ENCODE results near the gene PAPPA2. TPM values are rescaled to one million over a fixed set of nuclear protein-coding genes. Genes with fewer than 3 reads are reported as not detected.

Gene PAPPA2
- total and polyA plus RNA-seq, 2 donors from 2014 or later = 4.9 to 93.5 TPM

DNA sequence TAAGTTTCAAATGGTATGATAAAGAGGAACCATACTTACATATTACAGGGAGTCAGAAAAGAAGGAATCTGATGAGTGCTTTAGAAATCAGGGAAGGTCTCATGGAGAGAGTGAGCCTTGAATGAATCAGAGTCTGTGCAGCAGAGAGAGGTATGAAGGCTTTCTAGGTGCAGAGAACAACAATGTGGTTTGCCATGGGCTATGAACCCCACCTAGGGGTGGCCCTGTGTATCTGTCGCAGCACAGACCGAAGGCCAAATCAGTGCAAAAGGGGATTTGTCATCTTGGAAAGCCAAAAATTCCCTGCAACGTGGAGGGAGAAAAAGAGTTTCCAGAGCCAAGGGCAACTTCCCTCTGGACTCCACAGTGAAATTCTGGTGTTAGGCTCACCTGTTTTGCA lies 3.5 kb downstream of the PAPPA2 start:
- FAIRE-seq = no peak

DNA sequence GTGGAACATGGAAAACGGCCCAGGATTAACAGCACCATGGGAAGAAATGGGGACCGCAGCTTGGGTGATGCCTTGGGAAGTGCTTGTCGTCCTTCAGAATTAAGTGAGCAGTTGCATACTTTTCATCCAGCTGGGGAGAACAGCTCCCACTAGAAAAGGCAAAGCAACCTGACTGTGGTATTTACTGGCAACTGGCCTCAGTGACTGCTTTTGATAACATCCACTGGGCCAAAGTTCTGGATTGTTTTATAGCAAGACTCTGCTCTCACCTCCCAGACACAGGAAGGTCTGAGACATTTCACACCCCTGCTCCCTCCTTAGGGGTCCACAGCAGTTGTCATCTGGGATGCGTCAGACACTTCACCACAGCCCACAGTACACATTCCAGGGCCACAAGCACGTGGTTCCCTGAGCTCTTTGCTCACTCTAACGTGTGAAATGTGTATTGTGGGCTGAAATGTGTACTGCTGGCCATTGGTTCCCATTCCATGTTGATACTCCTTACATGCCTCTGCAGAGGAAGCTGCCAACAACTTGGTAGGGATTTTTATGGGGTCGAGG lies 6.6 kb downstream of the PAPPA2 start:
- H3K9me3 ChIP-seq (ENCODE audit: control insufficient read depth in 2 of 3, insufficient read depth in 1 of 3, low read length in 3 of 3) = no peaks in the 10 kb centered on the region
- H3K36me3 ChIP-seq (ENCODE audit: control insufficient read depth in 2 of 3, insufficient read depth in 3 of 3, low read length in 3 of 3) = no peaks in the 10 kb centered on the region
- FAIRE-seq (no peak), DNase-seq (no peak)
- H3K27ac ChIP-seq (ENCODE audit: low read depth in 2 of 2, low read length in 2 of 2) = no peak overlapping the region
- no peaks in the 10 kb centered on the region for H3K27me3 ChIP-seq (ENCODE audit: control insufficient read depth, insufficient read depth, low read length)
- no peak overlapping the region for H3K4me3 ChIP-seq (ENCODE audit: low read length in 3 of 3)
- intact Hi-C loops (cut with DNase I) = no loop called here
- peaks cover 0 to 11% (median 0%) of the 10 kb centered on the region in 3 donors for H3K4me1 ChIP-seq (ENCODE audit: control insufficient read depth in 2 of 3, insufficient read depth in 2 of 3, low read depth in 1 of 3, low read length in 3 of 3)
- no peak overlapping the region for H3K9ac ChIP-seq (ENCODE audit: low read length in 3 of 3)
- TF ChIP-seq, protein P1, sequence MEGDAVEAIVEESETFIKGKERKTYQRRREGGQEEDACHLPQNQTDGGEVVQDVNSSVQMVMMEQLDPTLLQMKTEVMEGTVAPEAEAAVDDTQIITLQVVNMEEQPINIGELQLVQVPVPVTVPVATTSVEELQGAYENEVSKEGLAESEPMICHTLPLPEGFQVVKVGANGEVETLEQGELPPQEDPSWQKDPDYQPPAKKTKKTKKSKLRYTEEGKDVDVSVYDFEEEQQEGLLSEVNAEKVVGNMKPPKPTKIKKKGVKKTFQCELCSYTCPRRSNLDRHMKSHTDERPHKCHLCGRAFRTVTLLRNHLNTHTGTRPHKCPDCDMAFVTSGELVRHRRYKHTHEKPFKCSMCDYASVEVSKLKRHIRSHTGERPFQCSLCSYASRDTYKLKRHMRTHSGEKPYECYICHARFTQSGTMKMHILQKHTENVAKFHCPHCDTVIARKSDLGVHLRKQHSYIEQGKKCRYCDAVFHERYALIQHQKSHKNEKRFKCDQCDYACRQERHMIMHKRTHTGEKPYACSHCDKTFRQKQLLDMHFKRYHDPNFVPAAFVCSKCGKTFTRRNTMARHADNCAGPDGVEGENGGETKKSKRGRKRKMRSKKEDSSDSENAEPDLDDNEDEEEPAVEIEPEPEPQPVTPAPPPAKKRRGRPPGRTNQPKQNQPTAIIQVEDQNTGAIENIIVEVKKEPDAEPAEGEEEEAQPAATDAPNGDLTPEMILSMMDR (IDR thresholded peaks at IDR 0.05; ENCODE audit: borderline replicate concordance, extremely low read depth, insufficient read depth) = no peak

More for the DNA sequence above, 3.5 kb downstream of the PAPPA2 start:
- H3K27me3 ChIP-seq (ENCODE audit: control insufficient read depth, insufficient read depth, low read length) = no peaks in the 10 kb centered on the region
- intact Hi-C loops (cut with DNase I) = no loop called here
- peaks cover 0 to 7% (median 0%) of the 10 kb centered on the region in 3 donors for H3K4me1 ChIP-seq (ENCODE audit: control insufficient read depth in 2 of 3, insufficient read depth in 2 of 3, low read depth in 1 of 3, low read length in 3 of 3)
- no peak overlapping the region for H3K27ac ChIP-seq (ENCODE audit: low read depth in 2 of 2, low read length in 2 of 2)
- H3K9me3 ChIP-seq (ENCODE audit: control insufficient read depth in 2 of 3, insufficient read depth in 1 of 3, low read length in 3 of 3) = no peaks in the 10 kb centered on the region
- TF ChIP-seq, protein P1 (IDR thresholded peaks at IDR 0.05; ENCODE audit: borderline replicate concordance, extremely low read depth, insufficient read depth) = peak; percentile 48
- H3K9ac ChIP-seq (ENCODE audit: low read length in 3 of 3) = no peak overlapping the region
- no peaks in the 10 kb centered on the region for H3K36me3 ChIP-seq (ENCODE audit: control insufficient read depth in 2 of 3, insufficient read depth in 3 of 3, low read length in 3 of 3)
- no peak overlapping the region for H3K4me3 ChIP-seq (ENCODE audit: low read length in 3 of 3)
- DNase-seq = no peak

DNA sequence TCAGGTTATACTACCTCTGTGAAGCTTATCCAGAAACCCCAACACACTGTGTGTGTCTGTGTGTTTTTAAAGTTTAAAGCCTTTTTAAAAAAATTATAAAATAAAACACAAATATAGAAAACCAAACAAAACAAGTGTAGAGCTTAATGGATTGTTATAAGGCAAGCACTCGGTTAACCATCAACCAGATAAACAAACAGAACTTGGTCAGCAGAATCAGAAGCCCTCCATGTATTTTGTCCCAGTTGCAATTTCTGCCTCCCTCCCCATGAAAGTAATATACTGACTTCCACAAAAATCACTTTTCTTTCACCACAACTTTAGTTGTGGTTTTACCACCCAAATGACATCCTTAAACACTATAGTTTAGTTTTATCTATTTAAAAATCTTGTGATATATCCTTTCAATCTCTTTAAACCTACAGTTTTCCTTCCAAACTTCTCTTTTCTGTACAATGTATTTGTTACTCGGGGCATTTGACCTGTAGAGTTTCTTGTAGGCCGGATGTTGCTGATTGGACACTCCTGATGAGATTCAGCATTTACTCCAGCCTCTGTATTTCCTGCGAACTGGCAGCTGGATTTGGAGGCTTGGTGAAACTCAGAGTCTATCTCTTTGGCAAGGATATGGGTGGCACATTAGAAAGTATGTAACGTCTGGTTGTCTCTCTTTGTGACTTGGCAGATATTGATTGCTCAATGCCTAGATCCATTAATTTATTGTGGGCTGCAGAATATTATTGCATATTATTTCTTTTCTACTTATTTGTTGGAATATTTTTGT lies 8.6 kb downstream of the PAPPA2 start:
- Histone ChIP-seq H3K27me3 (ENCODE audit: control insufficient read depth, insufficient read depth, low read length) (no peaks in the 10 kb centered on the region), H3K36me3 (ENCODE audit: control insufficient read depth in 2 of 3, insufficient read depth in 3 of 3, low read length in 3 of 3) (no peaks in the 10 kb centered on the region), H3K9me3 (ENCODE audit: control insufficient read depth in 2 of 3, insufficient read depth in 1 of 3, low read length in 3 of 3) (no peaks in the 10 kb centered on the region), H3K4me3 (ENCODE audit: low read length in 3 of 3) (no peak overlapping the region), H3K9ac (ENCODE audit: low read length in 3 of 3) (no peak overlapping the region), H3K4me1 (ENCODE audit: control insufficient read depth in 2 of 3, insufficient read depth in 2 of 3, low read depth in 1 of 3, low read length in 3 of 3) (peaks cover 0 to 11% (median 0%) of the 10 kb centered on the region in 3 donors), H3K27ac (ENCODE audit: low read depth in 2 of 2, low read length in 2 of 2) (no peak overlapping the region)
- intact Hi-C loops (cut with DNase I) = no loop called here
- FAIRE-seq (no peak), DNase-seq (no peak)
- TF ChIP-seq, protein P1 (IDR thresholded peaks at IDR 0.05; ENCODE audit: borderline replicate concordance, extremely low read depth, insufficient read depth) = no peak

Measured in kidney (tissue), 14 donors.